HepG2 (cell line): ENCODE results near the gene CD81.

Source experiments
- CAMTA2 ChIP-seq: sonication (generic); formaldehyde crosslinking; IDR thresholded peaks from 2 replicates; pipeline ENCODE4 v1.4.0; 2020; ENCODE audit warnings: mild to moderate bottlenecking, missing genetic modification reagents, borderline replicate concordance
- EZH2 ChIP-seq: conservative IDR thresholded peaks from 2 replicates; pipeline ENCODE4 v1.6.1; 2012; ENCODE audit warnings: mild to moderate bottlenecking, low read depth, low read length, moderate library complexity
- KDM1A ChIP-seq: IDR thresholded peaks from 2 replicates; pipeline ENCODE4 v1.6.1; 2016; ENCODE audit warnings: missing compliant biosample characterization
- NFATC3 ChIP-seq: sonication (generic); formaldehyde crosslinking; IDR thresholded peaks from 2 replicates; pipeline ENCODE4 v1.5.1; 2020; ENCODE audit warnings: mild to moderate bottlenecking, missing genetic modification reagents
- NR2F1 ChIP-seq, 2 experiments: fragments of 450-650 bp in 1 of 2; formaldehyde crosslinking in 1 of 2; IDR thresholded peaks; 2 replicates each; pipeline versions ENCODE4 v1.5.0 to v1.6.1; 2016 to 2020; ENCODE audit warnings: mild to moderate bottlenecking in 1 of 2, missing compliant biosample characterization in 1 of 2, missing genetic modification reagents in 1 of 2, moderate library complexity in 1 of 2
- TF ChIP-seq, protein P1 (sequence below): sonication (generic); formaldehyde crosslinking; IDR thresholded peaks from 2 replicates; pipeline ENCODE4 v1.5.1; 2020; ENCODE audit warnings: mild to moderate bottlenecking, missing genetic modification reagents, moderate library complexity
- TF ChIP-seq, protein P2 (sequence below): sonication (generic); formaldehyde crosslinking; IDR thresholded peaks from 2 replicates; pipeline ENCODE4 v1.5.0; 2020; ENCODE audit warnings: mild to moderate bottlenecking, missing genetic modification reagents, moderate library complexity

DNA sequence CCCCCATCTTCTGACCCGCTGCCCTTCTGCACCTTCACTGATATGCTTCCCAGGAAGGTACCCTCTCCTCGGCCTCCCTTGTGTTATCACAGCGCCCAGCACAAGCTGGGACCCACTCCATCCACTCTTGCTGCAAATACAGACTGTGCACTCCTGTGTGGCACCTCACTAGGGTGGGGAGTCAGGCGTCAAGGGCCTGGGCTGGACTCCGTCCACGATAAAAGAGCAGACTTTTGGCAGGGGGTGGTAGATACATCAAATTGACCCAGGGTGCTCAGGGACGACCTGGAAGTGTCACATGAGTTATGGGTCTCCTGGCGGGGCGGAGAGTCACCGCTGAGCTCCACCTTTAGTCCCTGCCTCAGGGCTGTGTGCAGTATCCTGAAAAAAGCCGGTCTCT is 66.3 kb downstream of the CD81 start:
- TF ChIP-seq NR2F1 (CRISPR knock-in tag; IDR thresholded peaks at IDR 0.05) (no peak), KDM1A (CRISPR knock-in tag) (no peak), CAMTA2 (CRISPR knock-in tag) (no peak), NFATC3 (no peak), EZH2 (no peak)
- TF ChIP-seq, protein P1, sequence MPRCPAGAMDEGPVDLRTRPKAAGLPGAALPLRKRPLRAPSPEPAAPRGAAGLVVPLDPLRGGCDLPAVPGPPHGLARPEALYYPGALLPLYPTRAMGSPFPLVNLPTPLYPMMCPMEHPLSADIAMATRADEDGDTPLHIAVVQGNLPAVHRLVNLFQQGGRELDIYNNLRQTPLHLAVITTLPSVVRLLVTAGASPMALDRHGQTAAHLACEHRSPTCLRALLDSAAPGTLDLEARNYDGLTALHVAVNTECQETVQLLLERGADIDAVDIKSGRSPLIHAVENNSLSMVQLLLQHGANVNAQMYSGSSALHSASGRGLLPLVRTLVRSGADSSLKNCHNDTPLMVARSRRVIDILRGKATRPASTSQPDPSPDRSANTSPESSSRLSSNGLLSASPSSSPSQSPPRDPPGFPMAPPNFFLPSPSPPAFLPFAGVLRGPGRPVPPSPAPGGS (CRISPR knock-in tag) = no peak
- TF ChIP-seq, protein P2, sequence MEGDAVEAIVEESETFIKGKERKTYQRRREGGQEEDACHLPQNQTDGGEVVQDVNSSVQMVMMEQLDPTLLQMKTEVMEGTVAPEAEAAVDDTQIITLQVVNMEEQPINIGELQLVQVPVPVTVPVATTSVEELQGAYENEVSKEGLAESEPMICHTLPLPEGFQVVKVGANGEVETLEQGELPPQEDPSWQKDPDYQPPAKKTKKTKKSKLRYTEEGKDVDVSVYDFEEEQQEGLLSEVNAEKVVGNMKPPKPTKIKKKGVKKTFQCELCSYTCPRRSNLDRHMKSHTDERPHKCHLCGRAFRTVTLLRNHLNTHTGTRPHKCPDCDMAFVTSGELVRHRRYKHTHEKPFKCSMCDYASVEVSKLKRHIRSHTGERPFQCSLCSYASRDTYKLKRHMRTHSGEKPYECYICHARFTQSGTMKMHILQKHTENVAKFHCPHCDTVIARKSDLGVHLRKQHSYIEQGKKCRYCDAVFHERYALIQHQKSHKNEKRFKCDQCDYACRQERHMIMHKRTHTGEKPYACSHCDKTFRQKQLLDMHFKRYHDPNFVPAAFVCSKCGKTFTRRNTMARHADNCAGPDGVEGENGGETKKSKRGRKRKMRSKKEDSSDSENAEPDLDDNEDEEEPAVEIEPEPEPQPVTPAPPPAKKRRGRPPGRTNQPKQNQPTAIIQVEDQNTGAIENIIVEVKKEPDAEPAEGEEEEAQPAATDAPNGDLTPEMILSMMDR (CRISPR knock-in tag) = no peak
